ENCODE measurements around the gene SLC25A19. TPM values are rescaled to one million over a fixed set of nuclear protein-coding genes. Genes with fewer than 3 reads are reported as not detected.

The SLC25A19 gene
- total and polyA plus RNA-seq, 10 of the 15 experiments (the other 5 are each of a cell fraction or from before 2014, with no cell fraction given): 32.9 to 91.6 (median 53.7) TPM

- Histone ChIP-seq H4K20me1 (ENCODE audit: control insufficient read depth, insufficient read depth) (peaks cover 2% of the 10 kb centered on the region; the same call in 1 of the 2 replicates), H3K27ac (ENCODE audit: control insufficient read depth, insufficient read depth) (peak overlapping the region; percentile 64), H3K4me3 (no peak overlapping the region), H3K36me3 (ENCODE audit: control insufficient read depth in 2 of 2, insufficient read depth in 2 of 2, low read length in 1 of 2) (peaks cover 22 to 33% of the 10 kb centered on the region in 2 experiments), H3K9ac (ENCODE audit: control insufficient read depth, insufficient read depth, low read length) (no peak overlapping the region), H3K27me3 (replicated peaks in 1 of 2; ENCODE audit: control insufficient read depth in 2 of 2, insufficient read depth in 2 of 2, low read length in 1 of 2) (no peaks in the 10 kb centered on the region), H3K4me2 (ENCODE audit: control insufficient read depth, insufficient read depth) (peak overlapping the region; percentile 35; the same call in 1 of the 2 replicates), H3K4me1 (ENCODE audit: control insufficient read depth, insufficient read depth, low read length) (peaks cover 35% of the 10 kb centered on the region), H2AFZ (ENCODE audit: control insufficient read depth, low read depth, low read length) (no peak overlapping the region), H3K79me2 (ENCODE audit: control insufficient read depth, insufficient read depth, low read length) (peaks cover 56% of the 10 kb centered on the region), H3K9me3 (replicated peaks; ENCODE audit: control insufficient read depth, insufficient read depth, low read length) (no peaks in the 10 kb centered on the region)
- DNase-seq (ENCODE audit: low read depth, low spot score) (no peak), FAIRE-seq (no peak), ATAC-seq (no peak)
- SMC1A ChIA-PET (ENCODE audit: uncharacterized antibody, unreplicated experiment): interaction anchor here (0.9 to 8.7 kb wide), 7 partner anchors 13 to 82 kb away, joined by 3 to 115 read pairs (median 5); partner anchors contain the start of genes GGA3 and MRPS7
- RAD21 ChIA-PET (ENCODE audit: unreplicated experiment): interaction anchor here (0.9 to 16.3 kb wide), 10 partner anchors 12 to 87 kb away, joined by 3 to 364 read pairs (median 5); partner anchors contain the start of gene SLC25A19
- BruUV-seq (replicated peaks): no TSS peak
- CTCF ChIA-PET: interaction anchor here (0.9 to 13.8 kb wide), 8 partner anchors 16 to 125 kb away, joined by 3 to 182 read pairs (median 6); partner anchors contain the start of gene GRB2
- POLR2A ChIA-PET: interaction anchor here (0.6 to 2.4 kb wide), 14 partner anchors 9 to 83 kb away, joined by 3 to 13 read pairs (median 5); partner anchors contain the start of gene SLC25A19
- 47% methylated on average over 7 of the region's 7 CpGs for WGBS (ENCODE audit: insufficient coverage, insufficient replicate concordance, low lambda C conversion rate, missing lambda C conversion rate)
- TF ChIP-seq RUNX3 (IDR thresholded peaks at IDR 0.05; ENCODE audit: low read length) (peak; percentile 26; the same call in 1 of the 2 replicates), RAD21 (IDR thresholded peaks at IDR 0.05; ENCODE audit: insufficient read depth, low read depth, low read length) (peak; percentile 34; the same call in 1 of the 2 replicates), EED (IDR thresholded peaks at IDR 0.05; ENCODE audit: low read depth) (peak; percentile 39; the same call in 1 of the 2 replicates), TAF1 (IDR thresholded peaks at IDR 0.05; ENCODE audit: borderline replicate concordance, low read depth, low read length) (no peak)
- in situ Hi-C loops (cut with MboI) (no loop called here), intact Hi-C loops (cut with micrococcal nuclease; ENCODE audit: unreplicated experiment) (no loop called here)
Observed at GRCh38 chr17:75325827-75326225, 36.6 kb upstream of the SLC25A19 start.

- RAD21 ChIA-PET (ENCODE audit: unreplicated experiment): interaction anchor here (1.4 to 16.3 kb wide), 5 partner anchors 20 to 76 kb away, joined by 4 to 364 read pairs (median 5); partner anchors contain the start of gene SLC25A19
- Histone ChIP-seq H3K79me2 (ENCODE audit: control insufficient read depth, insufficient read depth, low read length) (peaks cover 56% of the 10 kb centered on the region), H4K20me1 (ENCODE audit: control insufficient read depth, insufficient read depth) (no peaks in the 10 kb centered on the region), H2AFZ (ENCODE audit: control insufficient read depth, low read depth, low read length) (no peak overlapping the region), H3K36me3 (ENCODE audit: control insufficient read depth in 2 of 2, insufficient read depth in 2 of 2, low read length in 1 of 2) (peaks cover 25 to 32% of the 10 kb centered on the region in 2 experiments), H3K27me3 (replicated peaks in 1 of 2; ENCODE audit: control insufficient read depth in 2 of 2, insufficient read depth in 2 of 2, low read length in 1 of 2) (no peaks in the 10 kb centered on the region), H3K4me1 (ENCODE audit: control insufficient read depth, insufficient read depth, low read length) (peaks cover 40% of the 10 kb centered on the region), H3K4me3 (no peak overlapping the region), H3K4me2 (ENCODE audit: control insufficient read depth, insufficient read depth) (no peak overlapping the region; the same call in 1 of the 2 replicates), H3K9me3 (replicated peaks; ENCODE audit: control insufficient read depth, insufficient read depth, low read length) (no peaks in the 10 kb centered on the region), H3K27ac (ENCODE audit: control insufficient read depth, insufficient read depth) (peak overlapping the region; percentile 64), H3K9ac (ENCODE audit: control insufficient read depth, insufficient read depth, low read length) (no peak overlapping the region)
- in situ Hi-C loops (cut with MboI): no loop called here
- no TSS peak for BruUV-seq (replicated peaks)
- FAIRE-seq: no peak
- no peak for ATAC-seq
- intact Hi-C loops (cut with micrococcal nuclease; ENCODE audit: unreplicated experiment): no loop called here
- SMC1A ChIA-PET (ENCODE audit: uncharacterized antibody, unreplicated experiment): interaction anchor here (0.9 to 8.7 kb wide), 5 partner anchors 14 to 135 kb away, joined by 3 to 115 read pairs (median 5); no protein-coding TSS in a partner anchor
- CTCF ChIA-PET: interaction anchor here (1.6 to 13.8 kb wide), 6 partner anchors 17 to 81 kb away, joined by 4 to 182 read pairs (median 9); partner anchors contain the start of gene GRB2
- DNase-seq (ENCODE audit: low read depth, low spot score): no peak
- POLR2A ChIA-PET: interaction anchor here (0.6 to 2.4 kb wide), 10 partner anchors 9 to 77 kb away, joined by 3 to 13 read pairs (median 5); partner anchors contain the start of gene SLC25A19
- 74% methylated on average over 6 of the region's 6 CpGs for WGBS (ENCODE audit: insufficient coverage, insufficient replicate concordance, low lambda C conversion rate, missing lambda C conversion rate)
- TF ChIP-seq BHLHE40 (IDR thresholded peaks at IDR 0.05; ENCODE audit: borderline replicate concordance in 1 of 2, low read depth in 2 of 2, low read length in 1 of 2) (no peak), SKIL (IDR thresholded peaks at IDR 0.05; ENCODE audit: low read depth, poor library complexity, severe bottlenecking) (no peak), ZBTB40 (IDR thresholded peaks at IDR 0.05; ENCODE audit: borderline replicate concordance) (no peak), SMC3 (IDR thresholded peaks at IDR 0.05; ENCODE audit: borderline replicate concordance, low read length) (no peak), SIX5 (IDR thresholded peaks at IDR 0.05; ENCODE audit: low read depth, low read length, severe bottlenecking) (no peak)
Observed at GRCh38 chr17:75325348-75325747, 36.1 kb upstream of the SLC25A19 start.

All from GM12878 (cell line).